ENCODE measurements around the gene PCNX2. TPM values are rescaled to one million over a fixed set of nuclear protein-coding genes. Genes with fewer than 3 reads are reported as not detected.

Gene PCNX2
- polyA plus RNA-seq, 4 donors: 10.3 to 13.1 (median 12.5) TPM

GRCh38 chr1:232973652-232974611 lies 321.6 kb downstream of the PCNX2 start:
- DNase-seq (ENCODE audit: low read depth in 4 of 4, low spot score in 3 of 4): no peak

- no peak for DNase-seq (ENCODE audit: low read depth in 4 of 4, low spot score in 3 of 4)
Observed at GRCh38 chr1:232970508-232970907, 325.0 kb downstream of the PCNX2 start.

- DNase-seq (ENCODE audit: low read depth in 4 of 4, low spot score in 3 of 4): no peak
Observed at GRCh38 chr1:232969799-232970198, 325.7 kb downstream of the PCNX2 start.

- no peak for DNase-seq (ENCODE audit: low read depth in 4 of 4, low spot score in 3 of 4)
Observed at GRCh38 chr1:232968965-232969364, 326.6 kb downstream of the PCNX2 start.

GRCh38 chr1:232968391-232968790 lies 327.1 kb downstream of the PCNX2 start:
- DNase-seq (ENCODE audit: low read depth in 4 of 4, low spot score in 3 of 4): no peak

GRCh38 chr1:232966663-232967062 lies 328.9 kb downstream of the PCNX2 start:
- no peak for DNase-seq (ENCODE audit: low read depth in 4 of 4, low spot score in 3 of 4)

- DNase-seq (ENCODE audit: low read depth in 4 of 4, low spot score in 3 of 4): no peak
Observed at GRCh38 chr1:232965912-232966217, 329.7 kb downstream of the PCNX2 start.

GRCh38 chr1:232965124-232965911 lies 330.2 kb downstream of the PCNX2 start:
- DNase-seq (ENCODE audit: low read depth in 4 of 4, low spot score in 3 of 4): no peak

GRCh38 chr1:232964601-232965000 lies 330.9 kb downstream of the PCNX2 start:
- DNase-seq (ENCODE audit: low read depth in 4 of 4, low spot score in 3 of 4): no peak

- no peak for DNase-seq (ENCODE audit: low read depth in 4 of 4, low spot score in 3 of 4)
Observed at GRCh38 chr1:232962761-232963745, 332.5 kb downstream of the PCNX2 start.

- DNase-seq (ENCODE audit: low read depth in 4 of 4, low spot score in 3 of 4): no peak
Observed at GRCh38 chr1:232958067-232958466, 337.5 kb downstream of the PCNX2 start.

- DNase-seq (ENCODE audit: low read depth in 4 of 4, low spot score in 3 of 4): no peak
Observed at GRCh38 chr1:232956081-232956480, 339.4 kb downstream of the PCNX2 start.

GRCh38 chr1:232954594-232955365 lies 340.7 kb downstream of the PCNX2 start:
- no peak for DNase-seq (ENCODE audit: low read depth in 4 of 4, low spot score in 3 of 4)

GRCh38 chr1:232952514-232953499 lies 342.7 kb downstream of the PCNX2 start:
- no peak for DNase-seq (ENCODE audit: low read depth in 4 of 4, low spot score in 3 of 4)

GRCh38 chr1:232951605-232952004 lies 343.9 kb downstream of the PCNX2 start:
- no peak for DNase-seq (ENCODE audit: low read depth in 4 of 4, low spot score in 3 of 4)

GRCh38 chr1:232951180-232951579 lies 344.3 kb downstream of the PCNX2 start:
- DNase-seq (ENCODE audit: low read depth in 4 of 4, low spot score in 3 of 4): no peak

GRCh38 chr1:232950197-232951176 lies 345.0 kb downstream of the PCNX2 start, which contains the start of gene NTPCR:
Gene NTPCR (plus strand): TSS chr1:232950611. CDS start chr1:232950711, 100 bp downstream.
- DNase-seq (ENCODE audit: low read depth in 4 of 4, low spot score in 3 of 4): peak; percentile 87 to 94 (median 90)
